PC-3 (cell line): ENCODE measurements around the gene LMAN2L. TPM values are rescaled to one million over a fixed set of nuclear protein-coding genes. Genes with fewer than 3 reads are reported as not detected.

Experiments used
- ATAC-seq: fragments of 200-7000 bp; cut with Tn5 transposase; 2 replicates; pipeline ENCODE4 v1.9.1; 2020; ENCODE audit warnings: mild to moderate bottlenecking, moderate library complexity
- BruUV-seq: library from RNA; stranded (reverse); fragments of 400-500 nt; replicated peaks from 2 replicates; lab custom pipeline; 2021; lab: Mats Ljungman, UMichigan
- CTCF ChIA-PET: fragments of 300-600 bp; sonication (Branson Sonifier 250); formaldehyde crosslinking; loops from one replicate; lab custom pipeline; 2022; ENCODE audit warnings: antibody characterized with exemption; lab: Charles Lee
- POLR2A ChIA-PET: fragments of 300-600 bp; sonication (Branson Sonifier 250); formaldehyde crosslinking; loops from one replicate; lab custom pipeline; 2022; ENCODE audit warnings: antibody characterized with exemption; ENCODE audit not compliant: unreplicated experiment; lab: Charles Lee
- DNase-seq: peaks from one replicate; pipeline ENCODE4 v3.0.0-alpha.2; 2015
- H2AFZ ChIP-seq: fragments of 300-600 bp; sonication (generic); 2 replicates; pipeline ENCODE4 v1.6.0; 2016; ENCODE audit warnings: antibody characterized with exemption, low read length
- H3F3A ChIP-seq: fragments of 300-600 bp; sonication (generic); one replicate; pipeline ENCODE4 v1.6.0; 2017; ENCODE audit warnings: antibody characterized with exemption, low read length, control low read depth, mild to moderate bottlenecking; ENCODE audit not compliant: unreplicated experiment
- H3K27ac ChIP-seq: fragments of 300-600 bp; sonication (generic); 2 replicates; pipeline ENCODE4 v1.5.1; 2016; ENCODE audit warnings: mild to moderate bottlenecking, low read length
- H3K27me3 ChIP-seq: fragments of 300-600 bp; sonication (generic); 2 replicates; pipeline ENCODE4 v1.6.1; 2016; ENCODE audit warnings: low read length, mixed read lengths
- H3K36me3 ChIP-seq: fragments of 300-600 bp; sonication (generic); 2 replicates; pipeline ENCODE4 v1.6.1; 2016; ENCODE audit warnings: low read depth, mixed run types, low read length, mixed read lengths
- H3K4me1 ChIP-seq: fragments of 300-600 bp; sonication (generic); 2 replicates; pipeline ENCODE4 v1.5.1; 2016; ENCODE audit warnings: low read length; ENCODE audit not compliant: insufficient read depth
- H3K4me2 ChIP-seq: fragments of 300-600 bp; sonication (generic); 2 replicates; pipeline ENCODE4 v1.6.0; 2016; ENCODE audit warnings: low read length
- H3K4me3 ChIP-seq: fragments of 300-600 bp; sonication (generic); 2 replicates; pipeline ENCODE4 v1.5.1; 2016; ENCODE audit warnings: mild to moderate bottlenecking, low read length, mixed read lengths
- H3K79me2 ChIP-seq: fragments of 300-600 bp; sonication (generic); 2 replicates; pipeline ENCODE4 v1.6.1; 2017; ENCODE audit warnings: low read length, mixed read lengths
- H3K9ac ChIP-seq: fragments of 300-600 bp; sonication (generic); 2 replicates; pipeline ENCODE4 v1.6.0; 2016; ENCODE audit warnings: mild to moderate bottlenecking, low read length
- H3K9me2 ChIP-seq: fragments of 300-600 bp; sonication (generic); replicated peaks from 2 replicates; pipeline ENCODE4 v1.6.1; 2016; ENCODE audit warnings: mixed run types, low read length, mixed read lengths
- H3K9me3 ChIP-seq: fragments of 300-600 bp; sonication (generic); 2 replicates; pipeline ENCODE4 v1.6.1; 2016; ENCODE audit warnings: low read length, mixed read lengths
- H4K20me1 ChIP-seq: fragments of 300-600 bp; sonication (generic); 2 replicates; pipeline ENCODE4 v1.6.1; 2016; ENCODE audit warnings: low read length, mixed read lengths
- EZH2 ChIP-seq: fragments of 300-600 bp; sonication (generic); IDR thresholded peaks from one replicate; pipeline ENCODE4 v1.6.1; 2017; ENCODE audit warnings: antibody characterized with exemption, mild to moderate bottlenecking, low read length; ENCODE audit not compliant: unreplicated experiment
- EZH2phosphoT487 ChIP-seq: fragments of 300-600 bp; sonication (generic); IDR thresholded peaks from 2 replicates; pipeline ENCODE4 v1.6.1; 2018; ENCODE audit warnings: mild to moderate bottlenecking, antibody characterized with exemption, low read length, borderline replicate concordance
- intact Hi-C: fragments of 100-400 bp; cut with micrococcal nuclease; formaldehyde crosslinking; loops from 2 replicates; pipeline ENCODE4 v1.9.0; 2023
- total RNA-seq: library from RNA; depleted of rRNA; stranded (reverse); fragments of >200 nt; gene quantifications from 2 replicates; pipeline ENCODE4 v1.2.3, GENCODE V29; 2014
- TF ChIP-seq, protein P1 (sequence below): fragments of 300-600 bp; sonication (generic); conservative IDR thresholded peaks from 2 replicates; pipeline ENCODE4 v1.5.1; 2017; ENCODE audit warnings: antibody characterized with exemption, low read depth, mild to moderate bottlenecking, low read length

Gene LMAN2L
- total RNA-seq, 1 experiment from 2014 or later: 27.8 TPM

DNA sequence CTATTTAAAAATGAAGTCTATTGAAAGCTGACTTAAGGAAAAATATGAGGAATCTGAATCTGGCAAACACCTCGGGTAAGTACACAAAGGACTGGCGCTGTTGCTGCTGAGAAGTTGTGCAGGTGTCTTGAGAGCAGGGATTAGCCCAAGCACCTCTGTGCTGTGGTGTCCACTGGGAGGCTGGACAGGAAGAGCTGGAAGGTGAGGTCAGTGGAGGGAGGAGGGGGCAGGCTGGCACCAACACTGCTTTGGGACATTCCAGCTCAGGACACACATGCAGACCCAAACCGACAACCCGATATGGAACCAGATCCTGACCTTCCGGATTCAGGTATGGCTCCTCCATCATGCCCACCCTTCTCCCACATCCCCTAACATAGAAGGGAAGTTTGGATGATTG is 76.7 kb downstream of the LMAN2L start:
- Histone ChIP-seq H3K9ac (no peak overlapping the region), H3K27ac (no peak overlapping the region), H4K20me1 (no peaks in the 10 kb centered on the region), H3K36me3 (no peaks in the 10 kb centered on the region), H3K9me2 (no peaks in the 10 kb centered on the region), H3F3A (no peaks in the 10 kb centered on the region), H2AFZ (0 out of 2 replicates have a peak overlapping the region, but pooled peaks have one; percentile 22), H3K27me3 (no peaks in the 10 kb centered on the region), H3K4me2 (no peak overlapping the region), H3K4me3 (no peak overlapping the region), H3K79me2 (no peaks in the 10 kb centered on the region), H3K4me1 (peaks cover 14% of the 10 kb centered on the region), H3K9me3 (no peaks in the 10 kb centered on the region)
- DNase-seq: no peak
- no peak for ATAC-seq
- BruUV-seq: no TSS peak
- no peak for TF ChIP-seq EZH2
- ChIA-PET CTCF (no interaction called here), POLR2A (no interaction called here)
- intact Hi-C loops: no loop called here

- H3K9ac ChIP-seq: no peak overlapping the region
- DNase-seq (no peak), ATAC-seq (no peak)
- H4K20me1 ChIP-seq: no peaks in the 10 kb centered on the region
- no peaks in the 10 kb centered on the region for H3K79me2 ChIP-seq
- TF ChIP-seq, protein P1, sequence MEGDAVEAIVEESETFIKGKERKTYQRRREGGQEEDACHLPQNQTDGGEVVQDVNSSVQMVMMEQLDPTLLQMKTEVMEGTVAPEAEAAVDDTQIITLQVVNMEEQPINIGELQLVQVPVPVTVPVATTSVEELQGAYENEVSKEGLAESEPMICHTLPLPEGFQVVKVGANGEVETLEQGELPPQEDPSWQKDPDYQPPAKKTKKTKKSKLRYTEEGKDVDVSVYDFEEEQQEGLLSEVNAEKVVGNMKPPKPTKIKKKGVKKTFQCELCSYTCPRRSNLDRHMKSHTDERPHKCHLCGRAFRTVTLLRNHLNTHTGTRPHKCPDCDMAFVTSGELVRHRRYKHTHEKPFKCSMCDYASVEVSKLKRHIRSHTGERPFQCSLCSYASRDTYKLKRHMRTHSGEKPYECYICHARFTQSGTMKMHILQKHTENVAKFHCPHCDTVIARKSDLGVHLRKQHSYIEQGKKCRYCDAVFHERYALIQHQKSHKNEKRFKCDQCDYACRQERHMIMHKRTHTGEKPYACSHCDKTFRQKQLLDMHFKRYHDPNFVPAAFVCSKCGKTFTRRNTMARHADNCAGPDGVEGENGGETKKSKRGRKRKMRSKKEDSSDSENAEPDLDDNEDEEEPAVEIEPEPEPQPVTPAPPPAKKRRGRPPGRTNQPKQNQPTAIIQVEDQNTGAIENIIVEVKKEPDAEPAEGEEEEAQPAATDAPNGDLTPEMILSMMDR: no peak
- TF ChIP-seq EZH2phosphoT487 (no peak), EZH2 (no peak)
- H3K4me2 ChIP-seq: no peak overlapping the region
- peaks cover 14% of the 10 kb centered on the region for H3K4me1 ChIP-seq
- H3K36me3 ChIP-seq: no peaks in the 10 kb centered on the region
- no peaks in the 10 kb centered on the region for H3K9me2 ChIP-seq
- ChIA-PET CTCF (no interaction called here), POLR2A (no interaction called here)
- H3K9me3 ChIP-seq: no peaks in the 10 kb centered on the region
- H3F3A ChIP-seq: no peaks in the 10 kb centered on the region
- intact Hi-C loops: no loop called here
- BruUV-seq: no TSS peak
- H2AFZ ChIP-seq: no peak overlapping the region
- H3K27ac ChIP-seq: no peak overlapping the region
- no peaks in the 10 kb centered on the region for H3K27me3 ChIP-seq
- no peak overlapping the region for H3K4me3 ChIP-seq
These were observed 77.5 kb downstream of the LMAN2L start for GRCh38 chr2:96662360-96662759.

GRCh38 chr2:96661324-96661723 is 78.5 kb downstream of the LMAN2L start:
- ATAC-seq (no peak), DNase-seq (no peak)
- H3K36me3 ChIP-seq: no peaks in the 10 kb centered on the region
- H3K27me3 ChIP-seq: no peaks in the 10 kb centered on the region
- H3K79me2 ChIP-seq: no peaks in the 10 kb centered on the region
- intact Hi-C loops: no loop called here
- no peak overlapping the region for H3K27ac ChIP-seq
- no peaks in the 10 kb centered on the region for H3F3A ChIP-seq
- no peak overlapping the region for H2AFZ ChIP-seq
- ChIA-PET CTCF (no interaction called here), POLR2A (no interaction called here)
- H3K4me3 ChIP-seq: no peak overlapping the region
- BruUV-seq: no TSS peak
- H3K4me2 ChIP-seq: no peak overlapping the region
- H3K9me3 ChIP-seq: no peaks in the 10 kb centered on the region
- H3K4me1 ChIP-seq: peaks cover 14% of the 10 kb centered on the region
- no peaks in the 10 kb centered on the region for H3K9me2 ChIP-seq
- no peak overlapping the region for H3K9ac ChIP-seq
- TF ChIP-seq EZH2phosphoT487: no peak
- TF ChIP-seq EZH2: no peak
- TF ChIP-seq, protein P1: no peak
- H4K20me1 ChIP-seq: no peaks in the 10 kb centered on the region
